Ammon's horn (tissue), 1 donor: ENCODE measurements around the gene SEMA4F.

Experiments used
- DNase-seq: peaks from one replicate; pipeline ENCODE4 v3.0.0-alpha.2; 2016; ENCODE audit warnings: low spot score

Gene SEMA4F

DNA sequence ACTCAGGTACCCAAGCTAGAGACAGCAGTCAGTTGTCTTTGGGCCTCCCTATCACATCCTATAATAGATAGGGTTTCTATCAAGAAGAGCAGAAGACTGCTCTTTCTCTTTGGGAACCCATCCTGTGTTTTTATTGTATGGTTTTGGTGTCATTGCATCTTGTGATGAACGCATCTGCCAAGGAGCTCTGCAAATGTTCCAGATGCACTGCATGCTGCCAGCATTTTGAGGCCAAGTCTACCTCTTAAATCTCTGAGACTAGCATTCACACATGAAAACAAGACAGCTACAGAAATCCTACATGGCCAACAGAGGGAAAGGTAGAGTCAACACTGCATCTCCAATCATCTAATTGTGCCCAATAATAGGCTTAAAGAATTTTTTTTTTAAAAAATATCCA is 14.0 kb downstream of the SEMA4F start:
- no peak for DNase-seq

DNA sequence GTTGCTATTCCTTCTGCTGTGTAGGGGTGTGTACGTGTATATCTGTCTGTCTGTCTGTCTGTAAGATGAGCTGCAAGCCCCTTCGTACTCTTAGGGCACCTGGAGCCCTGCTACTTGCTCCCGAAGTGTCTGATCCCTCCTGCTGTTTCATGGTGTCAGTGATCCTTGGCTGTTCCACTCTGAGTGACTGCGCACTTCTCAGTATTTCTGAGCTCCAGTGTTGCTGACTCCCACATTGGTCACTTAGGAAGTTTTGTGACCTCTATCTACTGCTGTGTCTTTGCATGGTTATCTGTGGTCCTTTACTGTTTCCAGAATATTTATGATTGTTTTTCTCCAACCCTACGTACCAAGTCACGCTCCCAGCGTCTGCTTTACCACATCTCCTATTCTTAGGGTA is 16.2 kb downstream of the SEMA4F start:
- DNase-seq: no peak

DNA sequence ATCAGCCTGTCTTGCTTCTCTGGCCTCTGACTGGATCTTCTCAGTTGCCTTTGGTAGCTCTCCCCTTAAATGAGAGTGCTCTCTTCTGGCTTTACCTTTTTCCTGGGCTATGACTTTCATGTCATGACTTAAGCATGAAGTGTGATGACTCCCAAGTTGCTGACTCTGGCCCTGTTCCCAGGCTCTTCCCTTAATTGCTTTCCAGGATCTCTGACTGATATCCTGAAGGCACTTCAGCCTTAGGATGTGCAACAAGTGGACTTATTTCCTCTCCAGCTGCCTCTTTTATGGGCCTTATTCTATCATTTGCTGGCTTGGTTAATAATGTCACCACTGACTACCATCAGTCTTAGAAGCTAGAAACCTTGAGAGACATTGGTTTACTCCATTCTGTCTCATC is 17.4 kb downstream of the SEMA4F start:
- DNase-seq: no peak

GRCh38 chr2:74673826-74674528 is 19.9 kb downstream of the SEMA4F start:
- no peak for DNase-seq

DNA sequence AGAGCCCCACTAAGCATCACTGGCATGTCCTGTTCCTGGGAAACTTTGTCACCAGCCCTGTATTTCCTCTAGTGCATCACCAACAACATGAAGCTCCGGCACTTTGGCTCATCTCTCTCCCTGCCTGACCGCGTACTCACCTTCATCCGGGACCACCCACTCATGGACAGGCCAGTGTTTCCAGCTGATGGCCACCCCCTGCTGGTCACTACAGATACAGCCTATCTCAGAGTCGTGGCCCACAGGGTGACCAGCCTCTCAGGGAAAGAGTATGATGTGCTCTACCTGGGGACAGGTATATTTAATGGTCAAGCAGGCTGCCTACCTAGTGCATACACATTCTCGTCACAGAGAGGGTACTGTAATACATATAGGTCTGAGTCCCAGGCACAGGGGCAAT is 21.0 kb downstream of the SEMA4F start:
- no peak for DNase-seq

DNA sequence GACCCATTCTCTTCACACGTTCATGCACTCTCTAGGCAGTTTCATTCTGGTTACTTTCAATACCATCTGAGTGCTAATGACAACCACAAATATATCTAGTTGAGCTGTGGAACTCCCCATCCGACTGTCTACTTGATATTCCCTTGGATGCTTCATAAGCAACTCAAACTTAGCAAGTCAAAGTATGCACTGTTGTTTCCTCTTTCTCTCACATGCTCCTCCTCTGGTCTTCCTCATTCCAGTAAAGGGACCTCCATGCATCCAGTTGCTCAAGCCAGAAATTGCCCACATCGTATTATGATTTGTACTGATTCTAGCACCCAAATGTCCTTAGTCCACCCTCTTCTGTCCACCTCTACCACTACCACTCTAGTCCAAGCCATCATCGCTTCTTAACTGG is 22.3 kb downstream of the SEMA4F start:
- DNase-seq: no peak

DNA sequence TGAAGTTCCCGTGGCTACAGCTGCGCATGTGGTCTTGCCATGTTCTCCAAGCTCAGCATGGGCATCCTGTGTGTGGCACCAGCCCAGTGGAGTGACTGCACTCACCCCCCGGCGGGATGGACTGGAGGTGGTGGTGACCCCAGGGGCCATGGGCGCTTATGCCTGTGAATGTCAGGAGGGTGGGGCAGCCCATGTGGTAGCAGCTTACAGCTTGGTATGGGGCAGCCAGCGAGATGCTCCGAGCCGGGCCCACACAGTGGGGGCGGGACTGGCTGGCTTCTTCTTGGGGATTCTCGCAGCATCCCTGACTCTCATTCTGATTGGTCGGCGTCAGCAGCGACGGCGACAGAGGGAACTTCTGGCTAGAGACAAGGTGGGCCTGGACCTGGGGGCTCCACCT is 25.6 kb downstream of the SEMA4F start:
- DNase-seq: no peak

DNA sequence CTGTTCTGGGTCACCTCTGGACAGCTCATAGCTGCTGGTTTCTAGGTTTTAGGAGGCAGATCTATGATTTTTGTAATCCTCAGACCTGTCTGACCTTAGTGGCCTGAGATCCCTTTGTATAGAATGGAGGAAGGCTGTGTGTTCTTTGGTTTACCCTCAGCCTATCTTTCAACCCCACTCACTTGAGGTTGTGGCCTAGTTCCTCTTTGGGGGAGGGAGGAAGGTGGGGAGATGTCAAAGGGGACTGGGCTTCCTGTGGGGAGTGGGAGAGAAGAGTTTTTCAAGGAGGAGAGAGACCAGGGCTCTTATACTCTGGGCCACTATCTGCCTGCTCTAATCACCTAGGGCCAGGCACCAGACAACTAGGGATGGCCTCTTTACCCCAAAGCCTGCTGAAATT is 28.5 kb downstream of the SEMA4F start:
- no peak for DNase-seq

GRCh38 chr2:74685408-74685807 is 31.4 kb downstream of the SEMA4F start:
- no peak for DNase-seq

DNA sequence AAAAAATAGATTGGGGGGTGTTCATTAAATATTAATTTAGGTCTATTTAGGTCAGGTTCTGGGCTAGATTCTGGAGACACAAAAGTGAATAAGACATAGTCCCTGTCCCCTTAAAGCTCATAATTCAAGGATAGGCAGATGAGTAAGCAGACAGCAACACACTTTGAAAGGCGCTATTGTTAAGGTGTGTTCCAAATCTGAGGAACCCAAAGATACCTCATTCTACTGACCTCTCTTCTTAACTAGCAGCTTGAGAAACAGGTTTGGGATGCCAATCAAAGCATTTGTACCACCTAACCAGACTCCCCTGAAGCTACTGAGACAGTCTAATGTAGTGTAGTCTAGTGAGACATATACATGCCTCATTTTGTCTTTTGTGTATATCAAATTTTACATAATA is 34.8 kb downstream of the SEMA4F start:
- DNase-seq: no peak

DNA sequence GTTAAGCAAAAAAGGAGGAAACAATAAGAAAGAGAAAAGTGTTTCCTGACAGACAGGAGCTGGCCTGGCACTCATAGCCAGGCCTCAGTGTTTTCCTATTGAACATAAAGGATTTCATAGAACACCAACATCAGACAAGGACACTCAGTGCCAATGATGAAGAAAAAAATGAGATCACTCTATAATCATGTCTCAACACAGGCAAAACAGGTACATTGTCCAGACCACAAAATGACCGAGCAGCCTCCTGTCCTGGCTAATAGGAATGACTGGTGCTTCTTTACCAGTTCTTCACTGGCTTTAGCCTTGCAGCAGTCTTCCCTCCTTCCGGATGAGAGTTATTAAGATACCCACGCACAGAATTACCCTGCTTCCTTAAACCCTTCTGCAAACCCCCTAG is 35.6 kb downstream of the SEMA4F start:
- no peak for DNase-seq

DNA sequence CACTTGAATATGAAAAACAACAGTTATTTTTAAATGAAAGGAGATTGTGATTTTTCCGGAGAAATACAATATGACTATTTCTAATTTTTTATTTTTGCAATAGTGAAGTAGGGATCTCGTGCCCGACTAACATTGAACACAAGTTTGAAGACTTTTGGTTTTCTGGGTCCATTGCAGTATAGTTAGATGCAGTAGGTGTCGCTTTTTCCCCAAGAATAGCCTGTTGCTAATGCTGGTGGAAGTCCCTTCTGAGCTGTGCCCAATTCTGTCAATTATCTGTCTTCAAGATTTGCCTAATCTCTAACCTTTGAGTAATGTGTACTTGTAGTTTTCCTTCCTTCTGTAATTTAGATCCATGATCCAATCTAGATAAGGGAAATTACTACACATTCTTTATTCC is 36.5 kb downstream of the SEMA4F start:
- DNase-seq: peak; percentile 71

GRCh38 chr2:74691929-74692328 is 37.9 kb downstream of the SEMA4F start:
- DNase-seq: no peak

DNA sequence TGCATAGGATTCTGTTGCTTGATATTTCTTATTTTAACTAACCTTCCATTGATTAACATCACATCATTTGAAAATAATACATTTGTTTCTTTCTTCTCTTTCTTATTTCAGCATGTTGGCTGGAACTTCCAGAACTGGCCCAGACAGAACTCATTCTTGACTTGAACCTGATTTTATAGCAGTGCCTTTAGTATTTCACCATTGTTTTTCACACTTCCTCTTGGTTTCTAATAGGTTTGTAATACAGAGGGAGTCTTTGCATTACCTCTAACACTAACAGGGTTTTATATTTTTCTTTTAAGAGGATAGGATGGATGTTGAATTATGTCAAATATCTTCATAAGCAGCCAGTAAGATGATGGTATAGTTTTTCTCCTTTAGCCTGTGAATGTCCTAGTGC is 39.2 kb downstream of the SEMA4F start:
- no peak for DNase-seq

GRCh38 chr2:74693668-74694067 is 39.6 kb downstream of the SEMA4F start:
- DNase-seq: no peak

DNA sequence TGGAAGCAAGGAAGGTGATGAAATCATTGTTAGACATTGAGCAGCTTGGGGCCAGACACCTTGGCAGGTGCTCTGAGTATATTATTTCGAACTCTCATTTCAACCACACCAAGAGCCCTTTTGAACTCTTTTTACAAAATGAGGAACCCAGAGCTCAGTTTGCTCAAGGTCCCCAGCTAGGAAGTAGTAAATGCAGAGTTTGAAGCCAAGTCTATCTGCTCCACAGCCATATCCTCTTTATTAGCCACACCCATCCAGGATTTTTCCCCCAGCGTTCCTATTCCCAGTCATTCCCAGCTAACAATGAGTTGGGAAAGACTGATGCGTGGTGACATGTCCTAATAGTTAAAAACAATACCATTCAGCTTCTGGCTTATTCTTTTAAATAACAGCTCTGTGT is 40.2 kb downstream of the SEMA4F start:
- no peak for DNase-seq

- DNase-seq: no peak
Observed at GRCh38 chr2:74695663-74696062, 41.6 kb downstream of the SEMA4F start.

GRCh38 chr2:74696829-74697228 is 42.8 kb downstream of the SEMA4F start:
- no peak for DNase-seq

GRCh38 chr2:74700643-74701372 is 46.8 kb downstream of the SEMA4F start:
- no peak for DNase-seq

DNA sequence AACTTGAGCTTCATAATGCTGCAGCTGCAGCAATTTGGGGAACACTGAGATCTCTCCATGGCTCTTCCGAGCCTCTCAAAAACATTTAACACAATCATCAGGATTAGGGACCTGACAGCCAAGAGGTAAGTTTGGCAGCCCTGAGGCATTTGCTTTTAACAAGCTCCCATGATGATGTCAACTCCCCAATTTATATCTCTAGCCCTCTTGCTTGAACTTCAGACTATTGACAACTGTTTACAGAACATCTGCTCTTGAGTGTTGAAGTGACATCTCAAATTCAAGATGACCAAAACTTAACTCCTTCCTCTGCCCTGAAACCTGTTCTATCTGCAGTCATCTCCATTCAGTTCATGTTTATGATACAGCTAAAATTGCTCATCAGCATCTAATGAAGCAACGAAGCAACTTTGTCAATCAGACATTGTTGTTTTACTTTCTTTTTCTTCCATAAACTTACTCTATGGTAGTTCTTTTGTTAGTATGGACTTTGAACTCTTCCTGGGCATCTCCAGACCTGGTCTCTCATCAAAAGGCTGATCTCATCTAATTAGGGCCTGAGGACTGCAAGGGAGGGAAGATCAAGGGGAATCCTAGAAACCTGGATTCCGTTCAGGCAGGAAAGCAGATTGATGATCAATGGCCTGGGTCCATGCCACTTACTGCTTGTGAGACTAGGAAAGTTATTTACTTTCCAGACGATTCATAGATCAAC is 48.1 kb downstream of the SEMA4F start:
- no peak for DNase-seq

GRCh38 chr2:74703373-74703772 is 49.3 kb downstream of the SEMA4F start:
- no peak for DNase-seq

DNA sequence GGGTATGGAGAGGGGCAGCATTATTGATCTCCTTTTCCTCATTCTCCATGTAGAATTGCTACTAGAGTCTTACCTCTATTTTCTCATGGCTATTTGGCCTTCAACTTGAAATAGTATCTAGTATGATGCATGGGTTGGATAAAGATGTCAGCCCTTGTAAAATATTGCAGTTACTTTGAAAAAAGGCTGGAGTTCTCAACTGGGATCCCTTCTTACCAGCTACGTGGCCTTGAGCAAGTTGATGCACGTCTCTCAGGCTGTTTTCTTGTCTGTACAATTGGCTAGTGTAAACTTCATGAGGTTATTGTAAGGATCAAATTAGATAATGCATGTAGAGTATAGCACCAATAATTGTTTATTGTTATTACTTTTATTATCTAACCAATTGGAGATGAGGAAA is 50.2 kb downstream of the SEMA4F start:
- DNase-seq: no peak

DNA sequence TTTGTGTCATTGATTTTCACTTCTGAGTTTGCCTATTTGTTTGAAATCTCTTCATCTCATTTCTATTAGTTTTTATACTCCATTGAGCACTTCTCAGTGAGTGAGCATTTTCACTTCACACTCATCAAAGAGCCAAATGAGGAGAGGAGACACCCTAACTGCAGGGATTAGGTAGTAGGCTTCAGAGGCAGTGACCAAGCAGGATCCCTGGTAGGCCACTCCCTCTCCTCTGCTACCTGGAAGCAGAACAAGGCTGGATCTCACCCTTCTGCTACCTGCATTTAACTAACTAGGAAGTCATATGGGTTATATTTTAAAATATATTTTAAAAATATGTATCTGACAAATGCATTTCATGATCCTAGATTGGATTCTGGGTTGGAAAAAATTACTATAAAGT is 52.7 kb downstream of the SEMA4F start:
- no peak for DNase-seq
